PFSK-1 (cell line): ENCODE data around the gene DPYSL3.

Experiments used
- FOXP2 ChIP-seq: optimal IDR thresholded peaks from 2 replicates; pipeline ENCODE3; 2011; ENCODE audit warnings: borderline replicate concordance, control low read depth, inconsistent platforms; ENCODE audit not compliant: insufficient read depth; ENCODE audit errors: extremely low read length, extremely low read depth
- POLR2AphosphoS5 ChIP-seq: IDR thresholded peaks from 2 replicates; pipeline ENCODE4 v1.6.1; 2012; ENCODE audit warnings: low read depth, mild to moderate bottlenecking, control low read depth, low read length, moderate library complexity
- REST ChIP-seq, 2 experiments: IDR thresholded peaks; 2 replicates each; pipeline versions ENCODE4 v1.6.1 to v1.8.0; 2011 to 2012; ENCODE audit warnings: low read depth in 2 of 2, low read length in 2 of 2, control low read depth in 1 of 2, inconsistent platforms in 1 of 2, mild to moderate bottlenecking in 1 of 2, moderate library complexity in 1 of 2; ENCODE audit not compliant: insufficient read depth in 1 of 2
- SIN3A ChIP-seq: IDR thresholded peaks from 2 replicates; pipeline ENCODE4 v1.6.1; 2012; ENCODE audit warnings: mild to moderate bottlenecking, low read length, moderate library complexity, borderline replicate concordance; ENCODE audit not compliant: insufficient read depth
- TAF1 ChIP-seq: IDR thresholded peaks from 2 replicates; pipeline ENCODE4 v1.6.1; 2012; ENCODE audit warnings: low read length, control low read depth, borderline replicate concordance; ENCODE audit not compliant: insufficient read depth

GRCh38 chr5:147552897-147553296, 43.0 kb upstream of the DPYSL3 start:
- TF ChIP-seq POLR2AphosphoS5 (no peak), TAF1 (no peak), REST (IDR thresholded peaks at IDR 0.05; ENCODE audit: insufficient read depth in 1 of 2, low read depth in 2 of 2, low read length in 2 of 2) (no peak), SIN3A (no peak), FOXP2 (no peak)
